Activated CD4-positive, alpha-beta T cell treated with anti-CD3 and anti-CD28 coated beads for 36 hours (primary cell): Measurements from ENCODE around the gene BRIP1. TPM values are rescaled to one million over a fixed set of nuclear protein-coding genes. Genes with fewer than 3 reads are reported as not detected.
"Not testable (repeated sequence)": the region's sequence is repeated elsewhere in the genome, so short reads cannot be mapped to it uniquely, and the experiment has no call there.

Experiments used
- ATAC-seq: fragments of 200-7000 bp; cut with Tn5 transposase; one replicate; pipeline ENCODE4 v1.10.0; 2021; ENCODE audit warnings: mild to moderate bottlenecking, moderate library complexity
- CTCF ChIA-PET: fragments of 350-600 bp; sonication (Branson Sonifier 250); formaldehyde crosslinking; loops from one replicate; lab custom pipeline; 2021; ENCODE audit warnings: antibody characterized with exemption; lab: Charles Lee
- POLR2A ChIA-PET: fragments of 350-600 bp; sonication (Branson Sonifier 250); formaldehyde crosslinking; loops from one replicate; lab custom pipeline; 2021; ENCODE audit warnings: antibody characterized with exemption, inconsistent platforms; lab: Charles Lee
- DNase-seq: peaks from one replicate; pipeline ENCODE4 v3.0.0-alpha.2; 2020
- H3K27ac Mint-ChIP-seq: one replicate; pipeline ENCODE4 v1.8.0; 2021; ENCODE audit warnings: mixed read lengths
- H3K27me3 Mint-ChIP-seq: one replicate; pipeline ENCODE4 v1.8.0; 2021; ENCODE audit warnings: mixed read lengths
- H3K36me3 Mint-ChIP-seq: one replicate; pipeline ENCODE4 v1.8.0; 2021; ENCODE audit warnings: low read depth, mixed read lengths
- H3K4me1 Mint-ChIP-seq: one replicate; pipeline ENCODE4 v1.8.0; 2021; ENCODE audit warnings: mixed read lengths
- H3K4me3 Mint-ChIP-seq: one replicate; pipeline ENCODE4 v1.8.0; 2021; ENCODE audit warnings: mild to moderate bottlenecking, moderate library complexity, mixed read lengths
- H3K9me3 Mint-ChIP-seq: one replicate; pipeline ENCODE4 v1.8.0; 2021; ENCODE audit warnings: low read depth, mixed read lengths
- intact Hi-C, 2 experiments: fragments of 100-400 bp; cut with DNase I in 1 of 2; cut with micrococcal nuclease in 1 of 2; formaldehyde crosslinking; loops; one replicate each; pipeline versions ENCODE4 v1.14.2 to v1.15.1; 2022 to 2024; cut with DNase I, micrococcal nuclease
- total RNA-seq, 2 experiments: library from RNA; stranded (reverse); gene quantifications; one replicate each; pipeline ENCODE4 v1.2.3, GENCODE V29; 2021

The BRIP1 gene
- total RNA-seq, 2 experiments from 2014 or later, result 15.4 to 16.2 TPM

DNA sequence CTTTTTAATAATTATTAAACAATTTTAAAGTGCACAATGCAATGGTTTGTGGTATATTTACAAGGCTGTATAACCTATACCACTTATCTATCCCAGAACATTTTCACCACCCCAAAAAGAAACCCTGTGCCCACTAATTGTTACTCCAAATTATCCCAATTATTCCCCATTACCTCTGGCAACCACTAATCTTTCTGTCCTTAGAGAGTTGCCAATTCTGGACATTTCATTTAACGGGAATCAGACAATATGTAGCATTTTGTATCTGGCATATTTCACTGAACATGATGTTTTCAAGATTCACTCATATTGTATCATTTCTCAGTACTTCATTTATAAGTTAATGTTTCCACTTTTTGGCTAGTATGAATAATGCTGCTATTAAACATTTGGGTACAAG is 169.2 kb downstream of the BRIP1 start:
- H3K4me1 Mint-ChIP-seq, result no peaks in the 10 kb centered on the region
- peaks cover 9% of the 10 kb centered on the region for H3K9me3 Mint-ChIP-seq
- H3K27ac Mint-ChIP-seq, result no peak overlapping the region
- POLR2A ChIA-PET, result no interaction called here
- no peaks in the 10 kb centered on the region for H3K27me3 Mint-ChIP-seq
- intact Hi-C loops, result no loop called here
- H3K36me3 Mint-ChIP-seq, result peaks cover 17% of the 10 kb centered on the region
- ATAC-seq, result no peak
- no peak overlapping the region for H3K4me3 Mint-ChIP-seq
- CTCF ChIA-PET, result no interaction called here
- no peak for DNase-seq

GRCh38 chr17:61689610-61690180 is 173.6 kb downstream of the BRIP1 start:
- H3K27me3 Mint-ChIP-seq, result no peaks in the 10 kb centered on the region
- POLR2A ChIA-PET, result no interaction called here
- intact Hi-C loops, result no loop called here
- H3K27ac Mint-ChIP-seq, result no peak overlapping the region
- peaks cover 30% of the 10 kb centered on the region for H3K36me3 Mint-ChIP-seq
- no peaks in the 10 kb centered on the region for H3K4me1 Mint-ChIP-seq
- DNase-seq (no peak), ATAC-seq (no peak)
- no peak overlapping the region for H3K4me3 Mint-ChIP-seq
- H3K9me3 Mint-ChIP-seq, result no peaks in the 10 kb centered on the region
- CTCF ChIA-PET, result no interaction called here

DNA sequence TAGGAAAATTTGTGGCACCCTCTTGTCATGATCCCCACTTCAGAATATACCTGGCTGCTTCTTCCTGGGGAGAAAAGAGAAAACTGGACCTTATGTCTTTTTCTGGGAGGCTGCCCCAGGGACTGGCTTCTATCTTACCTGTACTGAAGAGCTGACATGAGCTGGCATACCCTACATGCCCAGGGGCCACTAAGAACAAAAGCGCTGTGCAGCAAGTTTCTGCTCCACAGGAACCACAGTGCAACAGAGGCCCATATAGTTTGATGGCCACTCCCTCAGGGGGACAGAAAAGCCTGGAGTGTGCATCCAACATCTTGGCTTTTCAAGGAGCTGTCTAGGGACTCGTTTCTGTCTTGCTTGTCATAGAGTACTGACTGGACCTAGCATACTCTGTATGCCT is 175.6 kb downstream of the BRIP1 start:
- ATAC-seq (no peak), DNase-seq (no peak)
- Mint-ChIP-seq H3K27me3 (no peaks in the 10 kb centered on the region), H3K36me3 (peaks cover 32% of the 10 kb centered on the region), H3K4me3 (no peak overlapping the region), H3K9me3 (no peaks in the 10 kb centered on the region), H3K27ac (no peak overlapping the region), H3K4me1 (no peaks in the 10 kb centered on the region)
- POLR2A ChIA-PET, result no interaction called here
- CTCF ChIA-PET, result interaction anchor here (0.8 kb wide), 1 partner anchor 10 kb away, joined by 3 read pairs; no protein-coding TSS in a partner anchor
- intact Hi-C loops, result no loop called here

DNA sequence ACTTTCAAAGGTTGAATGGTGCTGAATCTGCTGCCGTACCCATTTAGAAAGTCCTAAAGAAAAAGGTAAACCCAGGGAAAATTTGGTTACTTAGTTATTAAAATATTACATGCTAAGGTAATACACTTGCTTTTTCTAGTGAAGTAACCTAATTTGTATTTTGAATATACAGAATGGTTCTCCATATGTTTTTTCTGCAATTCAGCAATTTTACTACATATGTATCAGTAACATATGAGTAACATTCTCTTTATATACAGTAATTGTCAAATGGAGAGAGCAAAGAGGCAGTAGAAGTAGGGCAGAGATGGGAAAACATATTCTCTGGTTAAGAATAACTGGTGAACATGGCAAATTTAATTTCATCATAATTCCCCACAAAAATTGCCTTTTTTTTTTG is 177.2 kb downstream of the BRIP1 start:
- H3K36me3 Mint-ChIP-seq, result peaks cover 32% of the 10 kb centered on the region
- no peak overlapping the region for H3K27ac Mint-ChIP-seq
- DNase-seq, result no peak
- no peaks in the 10 kb centered on the region for H3K27me3 Mint-ChIP-seq
- ChIA-PET CTCF (no interaction called here), POLR2A (no interaction called here)
- no peaks in the 10 kb centered on the region for H3K9me3 Mint-ChIP-seq
- no peak overlapping the region for H3K4me3 Mint-ChIP-seq
- ATAC-seq, result no peak
- no peaks in the 10 kb centered on the region for H3K4me1 Mint-ChIP-seq
- intact Hi-C loops, result no loop called here

GRCh38 chr17:61684818-61685217 is 178.5 kb downstream of the BRIP1 start:
- Mint-ChIP-seq H3K27ac (no peak overlapping the region), H3K4me3 (no peak overlapping the region), H3K27me3 (no peaks in the 10 kb centered on the region), H3K36me3 (peaks cover 30% of the 10 kb centered on the region), H3K4me1 (no peaks in the 10 kb centered on the region), H3K9me3 (peaks cover 3% of the 10 kb centered on the region)
- ATAC-seq, result no peak
- no peak for DNase-seq
- ChIA-PET CTCF (no interaction called here), POLR2A (no interaction called here)
- intact Hi-C loops, result no loop called here

DNA sequence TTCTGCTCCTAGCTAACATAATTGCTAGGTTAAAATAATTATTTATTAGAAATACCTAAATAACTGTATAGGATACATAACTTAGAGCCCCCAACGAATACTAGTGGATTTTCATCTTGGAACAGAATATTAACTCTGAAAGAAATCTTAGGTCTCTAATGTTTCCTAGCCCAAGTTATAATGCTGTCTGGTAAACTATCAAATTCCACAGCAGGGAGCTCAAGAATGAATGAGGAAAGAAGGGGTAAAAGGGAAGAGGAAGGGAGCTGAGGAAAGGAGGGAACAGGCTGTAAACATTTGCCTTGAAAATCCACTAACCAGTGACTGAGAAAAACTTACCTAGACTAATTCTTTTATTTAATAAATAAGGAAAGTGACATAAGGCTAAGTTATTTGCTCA is 179.2 kb downstream of the BRIP1 start:
- H3K4me1 Mint-ChIP-seq, result no peaks in the 10 kb centered on the region
- H3K36me3 Mint-ChIP-seq, result peaks cover 24% of the 10 kb centered on the region
- peaks cover 3% of the 10 kb centered on the region for H3K9me3 Mint-ChIP-seq
- ChIA-PET POLR2A (no interaction called here), CTCF (interaction anchor here (0.9 to 2.0 kb wide), 2 partner anchors 49 to 153 kb away, joined by 4 to 8 read pairs; no protein-coding TSS in a partner anchor)
- H3K4me3 Mint-ChIP-seq, result no peak overlapping the region
- ATAC-seq, result no peak
- no peak overlapping the region for H3K27ac Mint-ChIP-seq
- H3K27me3 Mint-ChIP-seq, result no peaks in the 10 kb centered on the region
- intact Hi-C loops, result no loop called here
- no peak for DNase-seq

DNA sequence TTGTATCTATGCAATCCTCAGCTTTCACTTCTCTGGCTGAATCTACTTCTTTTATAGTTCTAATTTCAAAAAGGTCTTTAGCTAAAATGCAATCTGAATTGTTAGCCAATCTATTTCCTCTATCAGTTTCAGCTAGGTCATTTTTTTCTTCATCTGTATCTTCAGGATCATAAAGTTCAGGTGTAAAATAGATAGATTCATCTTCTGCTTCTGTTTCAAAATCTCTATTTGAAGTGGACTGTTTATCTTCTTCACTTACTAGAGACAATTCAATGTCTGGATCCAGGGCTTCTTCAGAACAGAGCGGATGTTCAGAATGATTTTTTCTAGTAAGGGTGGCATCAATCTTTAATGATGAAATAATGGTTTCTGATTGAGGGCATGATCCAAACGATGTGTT is 179.9 kb downstream of the BRIP1 start:
- Mint-ChIP-seq H3K27ac (no peak overlapping the region), H3K36me3 (peaks cover 18% of the 10 kb centered on the region), H3K4me1 (no peaks in the 10 kb centered on the region), H3K9me3 (peaks cover 3% of the 10 kb centered on the region), H3K4me3 (no peak overlapping the region), H3K27me3 (no peaks in the 10 kb centered on the region)
- intact Hi-C loops, result no loop called here
- ChIA-PET CTCF (interaction anchor here (0.9 to 2.0 kb wide), 2 partner anchors 48 to 153 kb away, joined by 4 to 8 read pairs; no protein-coding TSS in a partner anchor), POLR2A (no interaction called here)
- ATAC-seq (no peak), DNase-seq (no peak)

GRCh38 chr17:61680921-61681320 is 182.4 kb downstream of the BRIP1 start:
- Mint-ChIP-seq H3K36me3 (peaks cover 6% of the 10 kb centered on the region), H3K9me3 (peaks cover 3% of the 10 kb centered on the region), H3K27ac (no peak overlapping the region), H3K4me3 (no peak overlapping the region), H3K27me3 (no peaks in the 10 kb centered on the region), H3K4me1 (no peaks in the 10 kb centered on the region)
- no peak for DNase-seq
- CTCF ChIA-PET, result no interaction called here
- ATAC-seq, result no peak
- intact Hi-C loops, result no loop called here
- POLR2A ChIA-PET, result no interaction called here

GRCh38 chr17:61678339-61678738 is 185.0 kb downstream of the BRIP1 start:
- Mint-ChIP-seq H3K9me3 (peaks cover 3% of the 10 kb centered on the region), H3K27me3 (no peaks in the 10 kb centered on the region), H3K4me3 (no peak overlapping the region), H3K27ac (no peak overlapping the region), H3K36me3 (peaks cover under 1% of the 10 kb centered on the region), H3K4me1 (no peaks in the 10 kb centered on the region)
- DNase-seq (no peak), ATAC-seq (no peak)
- ChIA-PET POLR2A (interaction anchor here (0.6 kb wide), 1 partner anchor 266 kb away, joined by 3 read pairs; no protein-coding TSS in a partner anchor), CTCF (interaction anchor here (1.1 kb wide), 1 partner anchor 9 kb away, joined by 3 read pairs; no protein-coding TSS in a partner anchor)
- intact Hi-C loops, result no loop called here

DNA sequence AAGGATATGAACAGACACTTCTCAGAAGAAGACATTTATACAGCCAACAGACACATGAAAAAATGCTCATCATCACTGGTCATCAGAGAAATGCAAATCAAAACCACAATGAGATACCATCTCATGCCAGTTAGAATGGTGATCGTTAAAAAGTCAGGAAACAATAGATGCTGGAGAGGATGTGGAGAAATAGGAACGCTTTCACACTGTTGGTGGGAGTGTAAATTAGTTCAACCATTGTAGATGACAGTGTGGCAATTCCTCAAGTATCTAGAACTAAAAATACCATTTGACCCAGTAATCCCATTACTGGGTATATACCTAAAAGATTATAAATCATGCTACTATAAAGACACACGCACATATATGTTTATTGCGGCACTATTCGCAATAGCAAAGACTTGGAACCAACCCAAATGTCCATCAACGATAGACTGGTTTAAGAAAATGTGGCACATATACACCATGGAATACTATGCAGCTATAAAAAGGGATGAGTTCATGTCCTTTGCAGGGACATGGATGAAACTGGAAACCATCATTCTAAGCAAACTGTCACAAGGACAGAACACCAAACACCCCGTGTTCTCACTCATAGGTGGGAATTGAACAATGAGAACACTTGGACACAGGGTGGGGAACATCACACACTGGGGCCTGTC is 186.0 kb downstream of the BRIP1 start:
- H3K27ac Mint-ChIP-seq, intact Hi-C loops: not testable (repeated sequence)

DNA sequence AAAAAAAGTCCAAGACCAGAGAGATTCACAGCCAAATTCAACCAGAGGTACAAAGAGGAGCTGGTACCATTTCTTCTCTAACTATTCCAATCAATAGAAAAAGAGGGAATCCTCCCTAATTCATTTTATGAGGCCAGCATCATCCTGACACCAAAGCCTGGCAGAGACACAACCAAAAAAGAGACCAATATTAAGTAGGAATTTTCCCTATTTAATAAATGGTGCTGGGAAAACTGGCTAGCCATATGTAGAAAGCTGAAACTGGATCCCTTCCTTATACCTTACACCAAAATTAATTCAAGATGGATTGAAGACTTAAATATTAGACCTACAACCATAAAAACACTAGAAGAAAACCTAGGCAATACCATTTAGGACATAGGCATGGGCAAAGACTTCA is 186.8 kb downstream of the BRIP1 start:
- H3K27me3 Mint-ChIP-seq, CTCF ChIA-PET, H3K4me1 Mint-ChIP-seq, H3K27ac Mint-ChIP-seq, H3K9me3 Mint-ChIP-seq, ATAC-seq, H3K4me3 Mint-ChIP-seq, intact Hi-C loops, POLR2A ChIA-PET, DNase-seq, H3K36me3 Mint-ChIP-seq: not testable (repeated sequence)

More for the DNA sequence above, 186.0 kb downstream of the BRIP1 start:
- POLR2A ChIA-PET, H3K9me3 Mint-ChIP-seq, ATAC-seq, H3K36me3 Mint-ChIP-seq, H3K4me1 Mint-ChIP-seq, H3K27me3 Mint-ChIP-seq, CTCF ChIA-PET, DNase-seq, H3K4me3 Mint-ChIP-seq: not testable (repeated sequence)

GRCh38 chr17:61674609-61675008 is 188.7 kb downstream of the BRIP1 start:
- H3K27ac Mint-ChIP-seq, H3K4me3 Mint-ChIP-seq, ATAC-seq, POLR2A ChIA-PET, H3K4me1 Mint-ChIP-seq, H3K36me3 Mint-ChIP-seq, CTCF ChIA-PET, intact Hi-C loops, DNase-seq, H3K9me3 Mint-ChIP-seq, H3K27me3 Mint-ChIP-seq: not testable (repeated sequence)
